Jurkat, Clone E6-1 (cell line): Measurements from ENCODE around the gene GEMIN7.

Experiments used
- DNase-seq: peaks from one replicate; pipeline ENCODE4 v3.0.0-alpha.2; 2011; ENCODE audit warnings: low read depth, low spot score
- H3K4me3 ChIP-seq: 2 replicates; pipeline ENCODE4 v1.5.1; 2011; ENCODE audit warnings: mild to moderate bottlenecking, low read length, control low read depth, moderate library complexity

The GEMIN7 gene

GRCh38 chr19:45139286-45140143 lies 60.5 kb downstream of the GEMIN7 start:
- no peak for DNase-seq
- H3K4me3 ChIP-seq, result no peak overlapping the region

- H3K4me3 ChIP-seq, result no peak overlapping the region
- no peak for DNase-seq
Measured at GRCh38 chr19:45140144-45140503, 61.1 kb downstream of the GEMIN7 start.

GRCh38 chr19:45140533-45140932 lies 61.5 kb downstream of the GEMIN7 start:
- no peak for DNase-seq
- no peak overlapping the region for H3K4me3 ChIP-seq
